Stimulated activated CD4-positive, alpha-beta T cell treated with anti-CD3 and anti-CD28 coated beads, Interleukin-15, amount 100 ng/mL, for 24 hours (primary cell): ENCODE data around the gene LRRC1.

Source experiments
- DNase-seq: peaks from one replicate; pipeline ENCODE4 v3.0.0-alpha.2; 2020

Gene LRRC1

GRCh38 chr6:53818858-53819609 is 24.2 kb downstream of the LRRC1 start:
- no peak for DNase-seq

GRCh38 chr6:53822401-53823125 is 27.8 kb downstream of the LRRC1 start:
- no peak for DNase-seq

- no peak for DNase-seq
Measured at GRCh38 chr6:53824714-53825113, 29.9 kb downstream of the LRRC1 start.

- no peak for DNase-seq
Measured at GRCh38 chr6:53825532-53826321, 30.9 kb downstream of the LRRC1 start.

GRCh38 chr6:53827531-53827930 is 32.7 kb downstream of the LRRC1 start:
- DNase-seq, result no peak

- DNase-seq, result no peak
Measured at GRCh38 chr6:53828215-53828614, 33.4 kb downstream of the LRRC1 start.

GRCh38 chr6:53828966-53829697 is 34.3 kb downstream of the LRRC1 start:
- DNase-seq, result no peak

GRCh38 chr6:53829698-53830221 is 35.0 kb downstream of the LRRC1 start:
- no peak for DNase-seq

- no peak for DNase-seq
Measured at GRCh38 chr6:53830366-53830765, 35.6 kb downstream of the LRRC1 start.

GRCh38 chr6:53831081-53831869 is 36.5 kb downstream of the LRRC1 start:
- DNase-seq, result no peak

GRCh38 chr6:53831936-53832660 is 37.3 kb downstream of the LRRC1 start:
- no peak for DNase-seq

- DNase-seq, result no peak
Measured at GRCh38 chr6:53833155-53833554, 38.4 kb downstream of the LRRC1 start.

- no peak for DNase-seq
Measured at GRCh38 chr6:53834132-53834531, 39.3 kb downstream of the LRRC1 start.

GRCh38 chr6:53837865-53838769 is 43.3 kb downstream of the LRRC1 start:
- no peak for DNase-seq

GRCh38 chr6:53840027-53840426 is 45.2 kb downstream of the LRRC1 start:
- no peak for DNase-seq

- DNase-seq, result no peak
Measured at GRCh38 chr6:53845280-53846195, 50.7 kb downstream of the LRRC1 start.

- no peak for DNase-seq
Measured at GRCh38 chr6:53846250-53846649, 51.4 kb downstream of the LRRC1 start.

- DNase-seq, result no peak
Measured at GRCh38 chr6:53847796-53848314, 53.0 kb downstream of the LRRC1 start.

GRCh38 chr6:53850527-53850926 is 55.7 kb downstream of the LRRC1 start:
- no peak for DNase-seq
